Measurements from ENCODE around the gene VAV3.

Gene VAV3

DNA sequence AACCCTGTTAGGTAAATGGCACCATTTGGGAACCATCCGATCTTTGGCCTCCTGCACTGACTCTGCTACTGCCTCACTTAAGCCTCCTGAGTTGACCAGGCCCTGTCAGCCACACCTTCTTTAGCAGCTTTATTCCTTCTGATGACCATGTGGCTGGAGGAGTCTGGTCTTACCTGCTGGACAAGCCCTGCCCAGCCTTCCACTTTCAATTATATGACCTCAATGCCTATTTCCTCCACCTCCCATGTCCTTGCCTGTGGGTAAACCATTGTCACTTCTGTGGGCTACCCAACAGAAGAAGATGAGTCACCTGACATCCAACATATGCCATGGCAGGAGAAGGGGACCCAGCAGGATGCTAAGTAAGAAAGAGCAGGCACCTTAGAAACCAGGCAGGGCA, 430.3 kb downstream of the VAV3 start:
- no peak for DNase-seq (ENCODE audit: low spot score)

- DNase-seq (ENCODE audit: low spot score) = no peak
Observed at GRCh38 chr1:107533436-107533835, 431.5 kb downstream of the VAV3 start.

DNA sequence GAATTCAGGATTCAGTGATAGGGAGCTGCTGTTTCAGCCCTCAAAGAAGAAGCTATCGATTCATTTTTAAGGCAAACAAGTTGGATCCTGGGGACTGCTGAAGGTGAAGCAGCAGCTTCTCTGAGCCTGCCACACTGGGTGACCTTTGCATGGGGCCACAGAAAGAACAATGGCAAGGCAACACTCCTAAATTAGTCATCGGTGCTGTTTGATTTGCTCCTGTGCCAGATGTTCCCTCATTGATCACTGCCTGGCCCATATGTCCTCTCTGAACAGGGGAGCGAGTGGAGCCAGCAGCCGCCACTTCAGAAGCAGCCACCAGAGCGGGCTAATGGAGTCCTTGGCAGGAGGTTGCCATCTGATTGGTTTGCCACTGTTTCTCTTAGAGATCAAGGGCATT, 432.7 kb downstream of the VAV3 start:
- DNase-seq (ENCODE audit: low spot score) = no peak

DNA sequence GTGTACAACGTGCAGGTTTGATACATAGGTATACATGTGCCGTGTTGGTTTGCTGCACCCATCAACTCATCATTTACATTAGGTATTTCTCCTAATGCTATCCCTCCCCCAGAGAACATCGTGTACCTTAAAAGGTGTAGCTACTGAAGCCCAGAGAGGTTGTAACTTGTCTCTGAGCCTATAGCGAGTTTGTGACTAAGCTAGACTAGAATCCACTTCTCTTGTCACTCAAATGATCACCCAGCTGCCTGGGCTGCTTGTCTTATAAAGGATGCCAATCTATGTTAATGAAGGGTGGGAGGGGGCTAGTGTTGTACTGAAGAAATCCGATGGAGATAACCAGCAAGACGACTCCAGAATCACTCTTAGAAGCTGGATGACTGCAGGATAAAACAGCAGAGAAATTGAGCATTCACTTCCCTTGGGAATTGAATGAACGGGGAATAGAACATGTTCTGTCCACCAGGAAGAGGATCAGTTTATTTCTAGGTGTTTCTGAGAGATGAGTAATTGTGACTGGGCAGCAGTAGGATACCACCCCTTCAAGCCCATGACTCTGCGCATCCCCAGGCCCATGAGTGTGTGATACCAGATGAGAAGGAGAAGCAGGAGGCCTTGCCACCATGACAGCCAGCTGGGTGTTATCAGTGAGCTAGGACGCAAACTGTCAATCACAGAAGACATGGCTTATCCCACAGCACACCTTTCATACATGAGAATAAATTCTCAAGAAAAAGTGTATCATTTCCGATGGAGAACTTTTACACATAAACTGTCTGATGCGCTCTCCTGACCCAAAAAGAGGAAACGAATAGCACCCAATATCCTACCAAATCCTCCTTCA, 433.7 kb downstream of the VAV3 start:
- no peak for DNase-seq (ENCODE audit: low spot score)

- no peak for DNase-seq (ENCODE audit: low spot score)
Observed at GRCh38 chr1:107530543-107530942, 434.4 kb downstream of the VAV3 start.

DNA sequence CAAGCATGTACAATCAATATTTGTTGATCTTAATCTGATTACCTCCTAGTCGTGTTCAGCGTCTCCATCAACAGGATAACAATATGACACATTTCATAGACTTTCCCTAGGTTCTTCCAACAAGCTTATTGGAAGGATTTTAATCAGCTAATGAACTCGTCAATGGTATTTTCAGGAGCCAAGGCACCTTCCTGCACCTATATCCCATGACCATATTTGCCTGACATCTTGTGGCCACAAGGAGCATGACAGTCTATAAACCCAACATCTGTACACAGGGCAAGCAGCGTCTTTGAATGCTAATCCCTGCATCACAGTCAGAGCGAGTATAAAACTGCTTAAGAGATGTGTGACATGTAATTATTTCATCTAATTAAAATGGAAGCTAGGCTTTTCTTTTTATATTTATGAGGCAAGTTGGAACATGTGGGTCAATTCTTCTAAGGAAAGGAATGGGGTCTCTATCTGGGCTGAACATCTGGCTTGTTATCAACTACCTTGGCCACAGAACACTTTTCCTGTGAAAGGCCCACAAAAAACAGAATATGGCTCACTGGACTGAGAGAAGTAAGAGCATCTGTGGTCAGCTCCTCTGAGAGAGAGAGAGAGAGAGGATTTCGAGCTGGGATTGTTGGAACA, 435.4 kb downstream of the VAV3 start:
- peak; percentile 69 for DNase-seq (ENCODE audit: low spot score)

- no peak for DNase-seq (ENCODE audit: low spot score)
Observed at GRCh38 chr1:107526524-107527198, 438.3 kb downstream of the VAV3 start.

- no peak for DNase-seq (ENCODE audit: low spot score)
Observed at GRCh38 chr1:107525961-107526360, 439.0 kb downstream of the VAV3 start.

DNA sequence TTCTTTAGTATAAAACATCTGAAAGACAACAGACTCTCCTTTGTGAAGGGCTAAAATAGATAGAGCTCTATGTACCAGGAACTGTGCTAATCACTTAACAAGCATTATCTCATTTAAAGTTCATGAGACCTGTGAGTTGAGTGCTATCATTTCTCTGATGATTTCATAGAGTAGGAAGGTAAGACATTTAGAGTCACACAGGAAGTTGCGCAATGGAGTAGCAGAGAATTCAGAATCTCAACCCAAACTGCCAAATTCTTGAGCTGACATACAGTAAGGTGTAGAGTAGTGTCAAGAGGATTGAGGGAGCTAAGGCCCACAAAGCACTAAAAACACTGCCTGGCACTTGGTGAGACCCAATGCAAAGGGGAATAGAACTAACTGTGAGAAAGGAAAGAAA, 439.8 kb downstream of the VAV3 start:
- no peak for DNase-seq (ENCODE audit: low spot score)

DNA sequence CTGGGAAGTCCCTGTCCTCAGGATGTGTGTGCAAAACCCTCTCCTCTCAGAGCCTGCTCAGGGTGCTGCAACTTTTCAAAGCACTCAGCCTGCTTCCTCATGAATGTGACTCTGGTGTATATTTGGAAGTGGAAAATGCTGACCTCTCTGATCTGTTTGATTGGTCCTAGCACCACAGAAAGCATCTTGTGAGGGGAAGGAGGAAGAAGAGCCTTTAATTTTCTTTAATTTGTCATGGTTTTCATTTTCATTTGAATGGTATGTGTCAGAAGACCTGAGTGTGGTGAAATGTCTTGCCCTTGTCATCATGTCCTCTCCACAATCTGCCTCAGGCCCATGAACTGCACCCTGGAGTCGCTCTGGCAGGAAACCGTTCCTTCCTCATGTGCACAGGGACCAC, 440.7 kb downstream of the VAV3 start:
- peak; percentile 37 for DNase-seq (ENCODE audit: low spot score)

- DNase-seq (ENCODE audit: low spot score) = no peak
Observed at GRCh38 chr1:107523736-107524135, 441.2 kb downstream of the VAV3 start.

- no peak for DNase-seq (ENCODE audit: low spot score)
Observed at GRCh38 chr1:107523061-107523460, 441.9 kb downstream of the VAV3 start.
